ENCODE measurements around the gene SHH. TPM values are rescaled to one million over a fixed set of nuclear protein-coding genes. Genes with fewer than 3 reads are reported as not detected.

The SHH gene
- total RNA-seq, 6 experiments from 2014 or later: 6.8 to 18.6 (median 12.4) TPM

GRCh38 chr7:155831807-155832524 is 19.7 kb upstream of the SHH start:
- Histone ChIP-seq H3K27me3 (no peaks in the 10 kb centered on the region), H3K27ac (no peak overlapping the region), H3K4me3 (no peak overlapping the region), H3K4me1 (no peaks in the 10 kb centered on the region), H3K9me3 (no peaks in the 10 kb centered on the region), H3K36me3 (no peaks in the 10 kb centered on the region)
- DNase-seq (peak in 1 of 3 donors; percentile 25), ATAC-seq (no peak)
- TF ChIP-seq POLR2A (IDR thresholded peaks at IDR 0.05): no peak
- TF ChIP-seq CTCF (IDR thresholded peaks at IDR 0.05): no peak
- WGBS (ENCODE audit: insufficient coverage, low coverage, low lambda C conversion rate, missing lambda C conversion rate): 44% methylated on average over 5 of the region's 18 CpGs
- intact Hi-C loops (cut with DNase I): no loop called here

- Histone ChIP-seq H3K9me3 (no peaks in the 10 kb centered on the region), H3K36me3 (no peaks in the 10 kb centered on the region), H3K27ac (no peak overlapping the region), H3K27me3 (no peaks in the 10 kb centered on the region), H3K4me3 (no peak overlapping the region), H3K4me1 (no peaks in the 10 kb centered on the region)
- intact Hi-C loops (cut with DNase I): no loop called here
- TF ChIP-seq POLR2A (IDR thresholded peaks at IDR 0.05): no peak
- TF ChIP-seq CTCF (IDR thresholded peaks at IDR 0.05): no peak
- ATAC-seq (no peak), DNase-seq (peak in 1 of 3 donors; percentile 22)
- WGBS (ENCODE audit: insufficient coverage, low coverage, low lambda C conversion rate, missing lambda C conversion rate): 86% methylated on average over 13 of the region's 46 CpGs
Measured at GRCh38 chr7:155830961-155831806, 18.9 kb upstream of the SHH start.

GRCh38 chr7:155829796-155830470 is 17.7 kb upstream of the SHH start:
- intact Hi-C loops (cut with DNase I): loop anchor here in 1 of 2 donors (10.0 kb wide), 1 partner anchor 325 kb away; no protein-coding TSS in a partner anchor
- no peaks in the 10 kb centered on the region for H3K4me1 ChIP-seq
- no peaks in the 10 kb centered on the region for H3K36me3 ChIP-seq
- ATAC-seq (no peak), DNase-seq (peak in 1 of 3 donors; percentile 43)
- H3K9me3 ChIP-seq: no peaks in the 10 kb centered on the region
- no peak for TF ChIP-seq CTCF (IDR thresholded peaks at IDR 0.05)
- no peak for TF ChIP-seq POLR2A (IDR thresholded peaks at IDR 0.05)
- 90% methylated on average over 3 of the region's 17 CpGs for WGBS (ENCODE audit: insufficient coverage, low coverage, low lambda C conversion rate, missing lambda C conversion rate)
- no peak overlapping the region for H3K4me3 ChIP-seq
- H3K27me3 ChIP-seq: no peaks in the 10 kb centered on the region
- H3K27ac ChIP-seq: no peak overlapping the region

GRCh38 chr7:155825336-155825735 is 13.1 kb upstream of the SHH start:
- H3K9me3 ChIP-seq: no peaks in the 10 kb centered on the region
- TF ChIP-seq POLR2A (IDR thresholded peaks at IDR 0.05) (no peak), CTCF (IDR thresholded peaks at IDR 0.05) (no peak)
- H3K4me1 ChIP-seq: no peaks in the 10 kb centered on the region
- intact Hi-C loops (cut with DNase I): loop anchor here in 1 of 2 donors (10.0 kb wide), 1 partner anchor 329 kb away; no protein-coding TSS in a partner anchor
- no peak overlapping the region for H3K4me3 ChIP-seq
- WGBS (ENCODE audit: insufficient coverage, low coverage, low lambda C conversion rate, missing lambda C conversion rate): 61% methylated on average over 3 of the region's 3 CpGs
- no peaks in the 10 kb centered on the region for H3K36me3 ChIP-seq
- ATAC-seq (no peak), DNase-seq (no peak)
- no peaks in the 10 kb centered on the region for H3K27me3 ChIP-seq
- no peak overlapping the region for H3K27ac ChIP-seq
